Measurements from ENCODE around the gene KMT2C. TPM values are rescaled to one million over a fixed set of nuclear protein-coding genes. Genes with fewer than 3 reads are reported as not detected.
A peak's percentile ranks its signal among the peaks of the same experiment; 100 is the strongest.
"Not testable (repeated sequence)": the region's sequence is repeated elsewhere in the genome, so short reads cannot be mapped to it uniquely, and the experiment has no call there.

The KMT2C gene
- total RNA-seq, 1 donor from 2014 or later, result 52.0 TPM

GRCh38 chr7:152395112-152395511, 40.7 kb downstream of the KMT2C start:
- TF ChIP-seq, protein P1, sequence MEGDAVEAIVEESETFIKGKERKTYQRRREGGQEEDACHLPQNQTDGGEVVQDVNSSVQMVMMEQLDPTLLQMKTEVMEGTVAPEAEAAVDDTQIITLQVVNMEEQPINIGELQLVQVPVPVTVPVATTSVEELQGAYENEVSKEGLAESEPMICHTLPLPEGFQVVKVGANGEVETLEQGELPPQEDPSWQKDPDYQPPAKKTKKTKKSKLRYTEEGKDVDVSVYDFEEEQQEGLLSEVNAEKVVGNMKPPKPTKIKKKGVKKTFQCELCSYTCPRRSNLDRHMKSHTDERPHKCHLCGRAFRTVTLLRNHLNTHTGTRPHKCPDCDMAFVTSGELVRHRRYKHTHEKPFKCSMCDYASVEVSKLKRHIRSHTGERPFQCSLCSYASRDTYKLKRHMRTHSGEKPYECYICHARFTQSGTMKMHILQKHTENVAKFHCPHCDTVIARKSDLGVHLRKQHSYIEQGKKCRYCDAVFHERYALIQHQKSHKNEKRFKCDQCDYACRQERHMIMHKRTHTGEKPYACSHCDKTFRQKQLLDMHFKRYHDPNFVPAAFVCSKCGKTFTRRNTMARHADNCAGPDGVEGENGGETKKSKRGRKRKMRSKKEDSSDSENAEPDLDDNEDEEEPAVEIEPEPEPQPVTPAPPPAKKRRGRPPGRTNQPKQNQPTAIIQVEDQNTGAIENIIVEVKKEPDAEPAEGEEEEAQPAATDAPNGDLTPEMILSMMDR (IDR thresholded peaks at IDR 0.05), result no peak
- DNase-seq (ENCODE audit: low spot score), result no peak
- Mint-ChIP-seq H3K27me3 (ENCODE audit: low read depth) (no peaks in the 10 kb centered on the region), H3K4me3 (ENCODE audit: unreplicated experiment) (no peak overlapping the region), H3K9me3 (ENCODE audit: low read depth) (no peaks in the 10 kb centered on the region), H3K4me1 (ENCODE audit: low read depth) (peaks cover 38% of the 10 kb centered on the region), H3K27ac (ENCODE audit: unreplicated experiment) (peak overlapping the region; percentile 29), H3K36me3 (ENCODE audit: low read depth) (no peaks in the 10 kb centered on the region)

- H3K27ac Mint-ChIP-seq (ENCODE audit: unreplicated experiment); H3K9me3 Mint-ChIP-seq (ENCODE audit: low read depth): not testable (repeated sequence)
Observed at GRCh38 chr7:152394214-152394613, 41.6 kb downstream of the KMT2C start.

GRCh38 chr7:152392254-152392653, 43.5 kb downstream of the KMT2C start:
- Mint-ChIP-seq H3K9me3 (ENCODE audit: low read depth) (no peaks in the 10 kb centered on the region), H3K4me3 (ENCODE audit: unreplicated experiment) (no peak overlapping the region), H3K4me1 (ENCODE audit: low read depth) (peaks cover 32% of the 10 kb centered on the region), H3K27ac (ENCODE audit: unreplicated experiment) (no peak overlapping the region), H3K27me3 (ENCODE audit: low read depth) (no peaks in the 10 kb centered on the region), H3K36me3 (ENCODE audit: low read depth) (no peaks in the 10 kb centered on the region)
- TF ChIP-seq, protein P1 (IDR thresholded peaks at IDR 0.05), result no peak
- no peak for DNase-seq (ENCODE audit: low spot score)

More at GRCh38 chr7:152394214-152394613, 41.6 kb downstream of the KMT2C start:
- not testable (repeated sequence) for DNase-seq (ENCODE audit: low spot score); H3K4me3 Mint-ChIP-seq (ENCODE audit: unreplicated experiment); H3K27me3 Mint-ChIP-seq (ENCODE audit: low read depth); H3K36me3 Mint-ChIP-seq (ENCODE audit: low read depth)
- TF ChIP-seq, protein P1 (IDR thresholded peaks at IDR 0.05), result peak; percentile 77
- peaks cover 38% of the 10 kb centered on the region for H3K4me1 Mint-ChIP-seq (ENCODE audit: low read depth)

GRCh38 chr7:152386136-152386764, 49.6 kb downstream of the KMT2C start:
- not testable (repeated sequence) for DNase-seq (ENCODE audit: low spot score); H3K27me3 Mint-ChIP-seq (ENCODE audit: low read depth); H3K27ac Mint-ChIP-seq (ENCODE audit: unreplicated experiment); H3K4me3 Mint-ChIP-seq (ENCODE audit: unreplicated experiment); H3K36me3 Mint-ChIP-seq (ENCODE audit: low read depth); H3K9me3 Mint-ChIP-seq (ENCODE audit: low read depth)
- peaks cover 11% of the 10 kb centered on the region for H3K4me1 Mint-ChIP-seq (ENCODE audit: low read depth)

GRCh38 chr7:152384235-152385200, 51.3 kb downstream of the KMT2C start:
- not testable (repeated sequence) for H3K9me3 Mint-ChIP-seq (ENCODE audit: low read depth); H3K4me3 Mint-ChIP-seq (ENCODE audit: unreplicated experiment); H3K27me3 Mint-ChIP-seq (ENCODE audit: low read depth); H3K4me1 Mint-ChIP-seq (ENCODE audit: low read depth); H3K36me3 Mint-ChIP-seq (ENCODE audit: low read depth); DNase-seq (ENCODE audit: low spot score); H3K27ac Mint-ChIP-seq (ENCODE audit: unreplicated experiment)

All from chondrocyte (in vitro differentiated cells).